ENCODE data around the gene AKR1E2. TPM values are rescaled to one million over a fixed set of nuclear protein-coding genes. Genes with fewer than 3 reads are reported as not detected.
"Not testable (repeated sequence)": the region's sequence is repeated elsewhere in the genome, so short reads cannot be mapped to it uniquely, and the experiment has no call there.

The AKR1E2 gene
- total RNA-seq, 1 experiment from 2014 or later: 11.3 TPM

DNA sequence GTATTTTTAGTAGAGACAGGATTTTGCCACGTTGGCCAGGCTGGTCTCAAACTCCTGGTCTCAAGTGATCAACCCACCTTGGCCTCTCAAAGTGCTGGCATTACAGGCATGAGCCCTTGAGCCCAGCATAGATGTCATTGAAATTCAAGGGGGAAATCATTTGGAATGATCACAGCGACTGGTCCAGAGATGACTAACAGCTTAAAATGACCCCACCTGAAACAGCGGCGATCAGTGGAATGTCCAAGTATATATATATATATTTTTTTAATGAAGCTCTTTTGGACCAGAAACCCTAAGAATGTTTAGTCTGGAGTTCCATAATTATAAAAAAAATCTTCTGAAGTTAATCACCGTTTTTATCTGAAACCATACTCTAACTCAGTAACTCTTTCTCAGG, 12.5 kb upstream of the AKR1E2 start:
- no peaks in the 10 kb centered on the region for H3K9me3 ChIP-seq (ENCODE audit: low read depth, low read length, poor library complexity, severe bottlenecking)
- H3K4me3 ChIP-seq (ENCODE audit: low read depth, low read length, poor library complexity, severe bottlenecking): no peak overlapping the region
- H3K27me3 ChIP-seq (replicated peaks; ENCODE audit: insufficient read depth, low read depth, low read length, poor library complexity): no peaks in the 10 kb centered on the region
- intact Hi-C loops (cut with micrococcal nuclease; ENCODE audit: unreplicated experiment): no loop called here
- no peak overlapping the region for H3K27ac ChIP-seq (ENCODE audit: low read depth, low read length, poor library complexity, severe bottlenecking)
- no TSS peak for BruUV-seq (replicated peaks)
- ChIA-PET POLR2A (ENCODE audit: low non-redundant PET) (no interaction called here), CTCF (no interaction called here)
- no peaks in the 10 kb centered on the region for H3K36me3 ChIP-seq (ENCODE audit: insufficient read depth, low read length, poor library complexity, severe bottlenecking)
- DNase-seq (ENCODE audit: low spot score): no peak
- no peak for TF ChIP-seq EZH2 (IDR thresholded peaks at IDR 0.05; ENCODE audit: borderline replicate concordance, low read depth, low read length, poor library complexity, severe bottlenecking)
- TF ChIP-seq, protein P1, sequence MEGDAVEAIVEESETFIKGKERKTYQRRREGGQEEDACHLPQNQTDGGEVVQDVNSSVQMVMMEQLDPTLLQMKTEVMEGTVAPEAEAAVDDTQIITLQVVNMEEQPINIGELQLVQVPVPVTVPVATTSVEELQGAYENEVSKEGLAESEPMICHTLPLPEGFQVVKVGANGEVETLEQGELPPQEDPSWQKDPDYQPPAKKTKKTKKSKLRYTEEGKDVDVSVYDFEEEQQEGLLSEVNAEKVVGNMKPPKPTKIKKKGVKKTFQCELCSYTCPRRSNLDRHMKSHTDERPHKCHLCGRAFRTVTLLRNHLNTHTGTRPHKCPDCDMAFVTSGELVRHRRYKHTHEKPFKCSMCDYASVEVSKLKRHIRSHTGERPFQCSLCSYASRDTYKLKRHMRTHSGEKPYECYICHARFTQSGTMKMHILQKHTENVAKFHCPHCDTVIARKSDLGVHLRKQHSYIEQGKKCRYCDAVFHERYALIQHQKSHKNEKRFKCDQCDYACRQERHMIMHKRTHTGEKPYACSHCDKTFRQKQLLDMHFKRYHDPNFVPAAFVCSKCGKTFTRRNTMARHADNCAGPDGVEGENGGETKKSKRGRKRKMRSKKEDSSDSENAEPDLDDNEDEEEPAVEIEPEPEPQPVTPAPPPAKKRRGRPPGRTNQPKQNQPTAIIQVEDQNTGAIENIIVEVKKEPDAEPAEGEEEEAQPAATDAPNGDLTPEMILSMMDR (conservative IDR thresholded peaks at IDR 0.05; ENCODE audit: low read depth, low read length): no peak
- peaks cover 3% of the 10 kb centered on the region for H3K4me1 ChIP-seq (ENCODE audit: insufficient read depth, low read length, poor library complexity, severe bottlenecking)

DNA sequence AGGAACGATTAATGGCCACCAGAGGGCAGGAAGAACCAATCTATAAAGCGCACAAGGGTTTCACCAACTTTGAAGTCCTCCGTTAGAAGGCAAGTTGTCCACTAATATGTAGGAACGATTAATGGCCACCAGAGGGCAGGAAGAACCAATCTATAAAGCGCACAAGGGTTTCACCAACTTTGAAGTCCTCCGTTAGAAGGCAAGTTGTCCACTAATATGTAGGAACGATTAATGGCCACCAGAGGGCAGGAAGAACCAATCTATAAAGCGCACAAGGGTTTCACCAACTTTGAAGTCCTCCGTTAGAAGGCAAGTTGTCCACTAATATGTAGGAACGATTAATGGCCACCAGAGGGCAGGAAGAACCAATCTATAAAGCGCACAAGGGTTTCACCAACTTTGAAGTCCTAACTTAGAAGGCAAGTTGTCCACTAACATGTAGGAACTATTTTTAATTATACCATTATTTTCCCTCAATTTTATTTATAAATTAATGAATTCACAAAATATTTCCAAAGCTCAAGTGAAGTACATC, 10.3 kb upstream of the AKR1E2 start:
- peak; percentile 43 for DNase-seq (ENCODE audit: low spot score)
- BruUV-seq (replicated peaks); H3K36me3 ChIP-seq (ENCODE audit: insufficient read depth, low read length, poor library complexity, severe bottlenecking); H3K27me3 ChIP-seq (replicated peaks; ENCODE audit: insufficient read depth, low read depth, low read length, poor library complexity); H3K4me1 ChIP-seq (ENCODE audit: insufficient read depth, low read length, poor library complexity, severe bottlenecking); H3K9me3 ChIP-seq (ENCODE audit: low read depth, low read length, poor library complexity, severe bottlenecking); H3K4me3 ChIP-seq (ENCODE audit: low read depth, low read length, poor library complexity, severe bottlenecking); H3K27ac ChIP-seq (ENCODE audit: low read depth, low read length, poor library complexity, severe bottlenecking); POLR2A ChIA-PET (ENCODE audit: low non-redundant PET): not testable (repeated sequence)
- intact Hi-C loops (cut with micrococcal nuclease; ENCODE audit: unreplicated experiment): loop anchor here (5.0 kb wide), 2 partner anchors 807 to 1057 kb away; no protein-coding TSS in a partner anchor
- CTCF ChIA-PET: interaction anchor here (0.8 to 1.3 kb wide), 9 partner anchors 25 to 1618 kb away, joined by 3 to 9 read pairs (median 5); no protein-coding TSS in a partner anchor
- TF ChIP-seq, protein P1 (conservative IDR thresholded peaks at IDR 0.05; ENCODE audit: low read depth, low read length): peak; percentile 78

DNA sequence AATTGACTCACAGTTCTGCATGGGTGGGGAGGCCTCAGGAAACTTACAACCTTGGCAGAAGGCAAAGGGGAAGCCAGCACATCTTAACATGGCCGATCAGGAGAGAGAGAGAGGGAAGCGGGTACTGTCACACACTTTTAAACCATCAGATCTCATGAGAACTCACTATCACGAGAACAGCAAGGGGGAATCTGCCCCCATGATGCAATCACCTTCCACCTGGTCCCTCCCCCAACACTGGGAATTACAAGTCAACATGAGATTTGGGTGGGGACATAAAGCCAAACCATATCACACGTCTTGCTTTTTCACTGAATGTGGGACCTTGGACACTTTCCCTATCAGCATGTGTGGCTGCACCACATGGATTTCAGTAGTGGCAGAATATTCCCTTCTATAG, 9.0 kb upstream of the AKR1E2 start:
- Histone ChIP-seq H3K4me3 (ENCODE audit: low read depth, low read length, poor library complexity, severe bottlenecking) (no peak overlapping the region), H3K27ac (ENCODE audit: low read depth, low read length, poor library complexity, severe bottlenecking) (no peak overlapping the region), H3K4me1 (ENCODE audit: insufficient read depth, low read length, poor library complexity, severe bottlenecking) (no peaks in the 10 kb centered on the region), H3K27me3 (replicated peaks; ENCODE audit: insufficient read depth, low read depth, low read length, poor library complexity) (no peaks in the 10 kb centered on the region), H3K9me3 (ENCODE audit: low read depth, low read length, poor library complexity, severe bottlenecking) (no peaks in the 10 kb centered on the region), H3K36me3 (ENCODE audit: insufficient read depth, low read length, poor library complexity, severe bottlenecking) (no peaks in the 10 kb centered on the region)
- no TSS peak for BruUV-seq (replicated peaks)
- TF ChIP-seq, protein P1 (conservative IDR thresholded peaks at IDR 0.05; ENCODE audit: low read depth, low read length): no peak
- no peak for TF ChIP-seq EZH2 (IDR thresholded peaks at IDR 0.05; ENCODE audit: borderline replicate concordance, low read depth, low read length, poor library complexity, severe bottlenecking)
- ChIA-PET POLR2A (ENCODE audit: low non-redundant PET) (no interaction called here), CTCF (no interaction called here)
- DNase-seq (ENCODE audit: low spot score): no peak
- intact Hi-C loops (cut with micrococcal nuclease; ENCODE audit: unreplicated experiment): loop anchor here (5.0 kb wide), 2 partner anchors 805 to 1055 kb away; no protein-coding TSS in a partner anchor
